ENCODE measurements around the gene SLC2A4RG.
A peak's percentile ranks its signal among the peaks of the same experiment; 100 is the strongest.

Gene SLC2A4RG

DNA sequence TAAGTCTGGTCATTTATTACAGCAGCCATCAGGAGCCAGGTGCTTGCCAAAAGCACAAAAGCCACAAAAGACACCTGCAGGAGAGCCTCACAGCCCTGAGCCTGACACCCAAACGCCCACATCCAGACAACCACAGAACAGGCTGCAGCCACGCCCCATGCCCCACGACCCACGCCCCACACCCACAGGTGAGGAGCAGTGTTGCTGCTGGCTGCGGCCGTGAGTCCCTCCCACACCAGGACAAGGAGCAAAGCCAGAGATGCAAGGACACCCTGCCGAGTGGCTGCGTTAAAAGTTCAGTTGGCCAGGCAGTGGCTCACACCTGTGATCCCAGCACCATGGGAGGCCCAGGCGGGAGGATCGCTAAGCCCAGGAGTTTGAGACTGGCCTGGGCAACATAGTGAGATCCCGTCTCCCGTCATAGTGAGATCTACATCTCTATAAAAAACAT, 43.0 kb downstream of the SLC2A4RG start:
- peak; percentile 81 for DNase-seq (ENCODE audit: low spot score)
- ATAC-seq (ENCODE audit: low read depth), result no peak
- TF ChIP-seq CTCF (IDR thresholded peaks at IDR 0.05; ENCODE audit: poor library complexity, severe bottlenecking), result no peak
- no peaks in the 10 kb centered on the region for H3K4me1 ChIP-seq (ENCODE audit: insufficient read depth, poor library complexity, severe bottlenecking)
- H3K4me3 ChIP-seq (ENCODE audit: severe bottlenecking), result no peak overlapping the region
- H3K36me3 ChIP-seq (ENCODE audit: low read depth), result no peaks in the 10 kb centered on the region
- no peaks in the 10 kb centered on the region for H3K27me3 ChIP-seq (ENCODE audit: insufficient read depth, poor library complexity, severe bottlenecking)
- no peak overlapping the region for H3K27ac ChIP-seq (ENCODE audit: poor library complexity, severe bottlenecking)
- H3K9me3 ChIP-seq (ENCODE audit: severe bottlenecking), result no peaks in the 10 kb centered on the region

- H3K4me3 ChIP-seq (ENCODE audit: severe bottlenecking), result no peak overlapping the region
- peak; percentile 82 for DNase-seq (ENCODE audit: low spot score)
- no peak overlapping the region for H3K27ac ChIP-seq (ENCODE audit: poor library complexity, severe bottlenecking)
- H3K36me3 ChIP-seq (ENCODE audit: low read depth), result no peaks in the 10 kb centered on the region
- no peak for ATAC-seq (ENCODE audit: low read depth)
- H3K27me3 ChIP-seq (ENCODE audit: insufficient read depth, poor library complexity, severe bottlenecking), result no peaks in the 10 kb centered on the region
- H3K4me1 ChIP-seq (ENCODE audit: insufficient read depth, poor library complexity, severe bottlenecking), result no peaks in the 10 kb centered on the region
- H3K9me3 ChIP-seq (ENCODE audit: severe bottlenecking), result no peaks in the 10 kb centered on the region
- no peak for TF ChIP-seq CTCF (IDR thresholded peaks at IDR 0.05; ENCODE audit: poor library complexity, severe bottlenecking)
These were observed 44.4 kb downstream of the SLC2A4RG start for GRCh38 chr20:63783970-63784369.

DNA sequence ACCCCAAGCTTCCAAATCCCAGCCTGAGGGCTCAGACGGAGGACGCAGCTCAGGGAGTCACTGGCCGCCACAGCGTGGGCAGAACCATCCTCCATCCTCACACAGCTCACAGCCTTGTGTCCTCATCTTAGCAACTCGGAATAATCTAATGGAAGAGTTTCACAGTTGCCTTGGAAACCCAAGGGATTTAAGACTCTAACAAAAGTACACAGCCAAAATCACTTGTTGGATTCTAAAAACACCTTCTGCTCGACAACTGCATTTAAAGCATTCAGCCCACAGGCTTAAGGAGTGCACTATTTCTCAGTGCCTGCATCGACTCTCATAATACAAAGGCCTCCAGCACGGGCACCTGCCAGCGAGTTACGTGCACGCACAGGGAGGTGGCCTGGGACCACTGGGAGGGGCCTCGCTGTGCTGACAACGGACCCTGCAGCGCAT, 46.1 kb downstream of the SLC2A4RG start:
- TF ChIP-seq CTCF (IDR thresholded peaks at IDR 0.05; ENCODE audit: poor library complexity, severe bottlenecking), result no peak
- DNase-seq (ENCODE audit: low spot score), result peak; percentile 83
- no peak overlapping the region for H3K27ac ChIP-seq (ENCODE audit: poor library complexity, severe bottlenecking)
- no peaks in the 10 kb centered on the region for H3K4me1 ChIP-seq (ENCODE audit: insufficient read depth, poor library complexity, severe bottlenecking)
- no peaks in the 10 kb centered on the region for H3K9me3 ChIP-seq (ENCODE audit: severe bottlenecking)
- peak; percentile 3; the same call in 1 of the 3 replicates for ATAC-seq (ENCODE audit: low read depth)
- no peaks in the 10 kb centered on the region for H3K27me3 ChIP-seq (ENCODE audit: insufficient read depth, poor library complexity, severe bottlenecking)
- no peaks in the 10 kb centered on the region for H3K36me3 ChIP-seq (ENCODE audit: low read depth)
- no peak overlapping the region for H3K4me3 ChIP-seq (ENCODE audit: severe bottlenecking)

DNA sequence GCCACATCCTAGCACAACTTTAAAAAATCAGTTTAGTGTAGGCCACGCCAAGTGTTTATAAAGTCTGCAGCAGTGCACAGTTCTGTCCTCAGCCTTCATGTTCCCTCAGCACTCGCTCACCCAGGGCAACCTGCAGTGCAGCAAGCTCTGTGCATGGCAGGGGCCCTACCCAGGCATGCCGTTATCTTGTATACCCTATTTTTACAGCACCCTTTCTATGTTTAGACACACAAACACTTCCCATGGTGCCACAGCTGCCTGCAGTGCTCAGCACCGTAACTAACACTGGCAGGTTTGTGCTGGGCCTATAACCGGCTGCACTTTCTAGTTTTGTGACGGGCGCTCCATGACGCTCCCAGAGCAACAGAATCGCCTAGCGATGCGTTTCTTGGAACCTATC, 47.7 kb downstream of the SLC2A4RG start:
- TF ChIP-seq CTCF (IDR thresholded peaks at IDR 0.05; ENCODE audit: poor library complexity, severe bottlenecking), result no peak
- H3K27me3 ChIP-seq (ENCODE audit: insufficient read depth, poor library complexity, severe bottlenecking), result no peaks in the 10 kb centered on the region
- DNase-seq (ENCODE audit: low spot score), result no peak

GRCh38 chr20:63787749-63788148, 48.2 kb downstream of the SLC2A4RG start:
- TF ChIP-seq CTCF (IDR thresholded peaks at IDR 0.05; ENCODE audit: poor library complexity, severe bottlenecking), result no peak
- Histone ChIP-seq H3K9me3 (ENCODE audit: severe bottlenecking) (no peaks in the 10 kb centered on the region), H3K27ac (ENCODE audit: poor library complexity, severe bottlenecking) (no peak overlapping the region), H3K4me1 (ENCODE audit: insufficient read depth, poor library complexity, severe bottlenecking) (no peaks in the 10 kb centered on the region), H3K36me3 (ENCODE audit: low read depth) (no peaks in the 10 kb centered on the region), H3K27me3 (ENCODE audit: insufficient read depth, poor library complexity, severe bottlenecking) (no peaks in the 10 kb centered on the region), H3K4me3 (ENCODE audit: severe bottlenecking) (no peak overlapping the region)
- DNase-seq (ENCODE audit: low spot score) (no peak), ATAC-seq (ENCODE audit: low read depth) (no peak)

More for the DNA sequence above, 47.7 kb downstream of the SLC2A4RG start:
- no peaks in the 10 kb centered on the region for H3K36me3 ChIP-seq (ENCODE audit: low read depth)
- no peak overlapping the region for H3K4me3 ChIP-seq (ENCODE audit: severe bottlenecking)
- no peak overlapping the region for H3K27ac ChIP-seq (ENCODE audit: poor library complexity, severe bottlenecking)
- H3K9me3 ChIP-seq (ENCODE audit: severe bottlenecking), result no peaks in the 10 kb centered on the region
- no peak for ATAC-seq (ENCODE audit: low read depth)
- no peaks in the 10 kb centered on the region for H3K4me1 ChIP-seq (ENCODE audit: insufficient read depth, poor library complexity, severe bottlenecking)

Data from RWPE2 (cell line).